ENCODE data around the gene SMC1B. TPM values are rescaled to one million over a fixed set of nuclear protein-coding genes. Genes with fewer than 3 reads are reported as not detected.
A peak's percentile ranks its signal among the peaks of the same experiment; 100 is the strongest.

Gene SMC1B
- total and polyA plus RNA-seq, 2 experiments from 2014 or later, result 0.10 TPM; not detected in 1

DNA sequence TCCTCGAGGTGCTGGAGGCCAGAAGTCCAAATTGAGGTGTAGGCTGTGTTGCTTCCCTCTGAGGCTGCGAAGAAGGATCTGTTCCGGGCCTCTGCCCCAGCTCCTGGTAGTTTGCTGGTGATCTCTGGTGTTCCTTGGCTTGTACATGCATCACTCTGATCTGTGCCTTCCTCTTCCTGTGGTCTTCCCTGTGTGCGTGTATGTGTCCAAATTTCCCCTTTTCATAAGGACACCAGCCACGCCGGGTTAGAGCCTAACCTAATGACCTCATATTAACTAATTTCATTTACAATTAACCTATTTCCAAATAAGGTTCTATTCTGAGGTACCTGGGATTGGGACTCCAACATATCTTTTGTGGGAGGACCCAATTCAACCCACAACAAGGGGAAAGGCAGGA lies 21.6 kb upstream of the SMC1B start:
- peaks cover 10% of the 10 kb centered on the region for H3K4me1 Mint-ChIP-seq
- H3K9me2 ChIP-seq (ENCODE audit: insufficient read depth), result no peaks in the 10 kb centered on the region
- H3K4me1 ChIP-seq (ENCODE audit: insufficient read depth), result no peaks in the 10 kb centered on the region
- H3K9me3 Mint-ChIP-seq, result peaks cover 11% of the 10 kb centered on the region; the same call in 2 of the 3 replicates
- H3K79me2 ChIP-seq (replicated peaks; ENCODE audit: insufficient read depth), result no peaks in the 10 kb centered on the region
- H2AFZ ChIP-seq, result peak overlapping the region; percentile 80
- H3K4me2 ChIP-seq, result 0 out of 2 replicates have a peak overlapping the region, but pooled peaks have one; percentile 29
- peaks cover 8% of the 10 kb centered on the region; the same call in 2 of the 3 replicates for H3K36me3 Mint-ChIP-seq (ENCODE audit: low read depth)
- H3K27ac Mint-ChIP-seq, result no peak overlapping the region
- no peak overlapping the region for H3K4me3 ChIP-seq
- ATAC-seq (no peak), DNase-seq (ENCODE audit: low spot score) (no peak)
- peaks cover 26% of the 10 kb centered on the region for H3K27me3 Mint-ChIP-seq (ENCODE audit: insufficient read depth, low read depth, poor library complexity)
- no peak for TF ChIP-seq JUNB (IDR thresholded peaks at IDR 0.05; ENCODE audit: unreplicated experiment)
- no peak for TF ChIP-seq ETS1 (IDR thresholded peaks at IDR 0.05)
- TF ChIP-seq STAT1 (IDR thresholded peaks at IDR 0.05; ENCODE audit: unreplicated experiment), result no peak
- no peak for TF ChIP-seq ZNF331 (CRISPR knock-in tag; IDR thresholded peaks at IDR 0.05; ENCODE audit: low read depth)
- H3K4me3 Mint-ChIP-seq, result no peak overlapping the region
- peaks cover 4% of the 10 kb centered on the region; the same call in 1 of the 2 replicates for H3F3A ChIP-seq (replicated peaks; ENCODE audit: low read depth)
- no peaks in the 10 kb centered on the region for H3K27me3 ChIP-seq (ENCODE audit: insufficient read depth)
- no peaks in the 10 kb centered on the region for H3K36me3 ChIP-seq (ENCODE audit: insufficient read depth)
- no peaks in the 10 kb centered on the region for H4K20me1 ChIP-seq (replicated peaks; ENCODE audit: insufficient read depth)
- no peak overlapping the region for H3K27ac ChIP-seq (ENCODE audit: low read depth)

- Mint-ChIP-seq H3K4me1 (peaks cover 10% of the 10 kb centered on the region), H3K27me3 (ENCODE audit: insufficient read depth, low read depth, poor library complexity) (peaks cover 19% of the 10 kb centered on the region), H3K4me3 (no peak overlapping the region), H3K27ac (no peak overlapping the region), H3K36me3 (ENCODE audit: low read depth) (peaks cover 8% of the 10 kb centered on the region; the same call in 2 of the 3 replicates), H3K9me3 (peaks cover 5% of the 10 kb centered on the region; the same call in 2 of the 3 replicates)
- DNase-seq (ENCODE audit: low spot score), result no peak
- no peak overlapping the region for H3K4me3 ChIP-seq
- peaks cover 4% of the 10 kb centered on the region; the same call in 1 of the 2 replicates for H3F3A ChIP-seq (replicated peaks; ENCODE audit: low read depth)
- no peak overlapping the region for H3K27ac ChIP-seq (ENCODE audit: low read depth)
- no peak overlapping the region for H2AFZ ChIP-seq
- H3K4me2 ChIP-seq, result no peak overlapping the region
- H3K9me2 ChIP-seq (ENCODE audit: insufficient read depth), result no peaks in the 10 kb centered on the region
- no peaks in the 10 kb centered on the region for H3K27me3 ChIP-seq (ENCODE audit: insufficient read depth)
- ATAC-seq, result no peak
- no peaks in the 10 kb centered on the region for H3K4me1 ChIP-seq (ENCODE audit: insufficient read depth)
- no peaks in the 10 kb centered on the region for H4K20me1 ChIP-seq (replicated peaks; ENCODE audit: insufficient read depth)
- TF ChIP-seq, protein P1, sequence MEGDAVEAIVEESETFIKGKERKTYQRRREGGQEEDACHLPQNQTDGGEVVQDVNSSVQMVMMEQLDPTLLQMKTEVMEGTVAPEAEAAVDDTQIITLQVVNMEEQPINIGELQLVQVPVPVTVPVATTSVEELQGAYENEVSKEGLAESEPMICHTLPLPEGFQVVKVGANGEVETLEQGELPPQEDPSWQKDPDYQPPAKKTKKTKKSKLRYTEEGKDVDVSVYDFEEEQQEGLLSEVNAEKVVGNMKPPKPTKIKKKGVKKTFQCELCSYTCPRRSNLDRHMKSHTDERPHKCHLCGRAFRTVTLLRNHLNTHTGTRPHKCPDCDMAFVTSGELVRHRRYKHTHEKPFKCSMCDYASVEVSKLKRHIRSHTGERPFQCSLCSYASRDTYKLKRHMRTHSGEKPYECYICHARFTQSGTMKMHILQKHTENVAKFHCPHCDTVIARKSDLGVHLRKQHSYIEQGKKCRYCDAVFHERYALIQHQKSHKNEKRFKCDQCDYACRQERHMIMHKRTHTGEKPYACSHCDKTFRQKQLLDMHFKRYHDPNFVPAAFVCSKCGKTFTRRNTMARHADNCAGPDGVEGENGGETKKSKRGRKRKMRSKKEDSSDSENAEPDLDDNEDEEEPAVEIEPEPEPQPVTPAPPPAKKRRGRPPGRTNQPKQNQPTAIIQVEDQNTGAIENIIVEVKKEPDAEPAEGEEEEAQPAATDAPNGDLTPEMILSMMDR (conservative IDR thresholded peaks at IDR 0.05; ENCODE audit: low read depth in 2 of 2), result no peak
- TF ChIP-seq POLR2AphosphoS5 (IDR thresholded peaks at IDR 0.05; ENCODE audit: low read depth), result no peak
- no peak for TF ChIP-seq CREB1 (CRISPR knock-in tag; IDR thresholded peaks at IDR 0.05; ENCODE audit: low read depth)
- H3K79me2 ChIP-seq (replicated peaks; ENCODE audit: insufficient read depth), result no peaks in the 10 kb centered on the region
- H3K36me3 ChIP-seq (ENCODE audit: insufficient read depth), result no peaks in the 10 kb centered on the region
These were observed 17.5 kb upstream of the SMC1B start for GRCh38 chr22:45430871-45431270.
